HG03521 (cell line): ENCODE results near the gene CMTM1.

Experiments
- ATAC-seq: cut with Tn5 transposase; IDR thresholded peaks from one replicate; pipeline ENCODE4 v1.9.1; 2021; ENCODE audit warnings: mild to moderate bottlenecking, moderate library complexity; ENCODE audit not compliant: unreplicated experiment

CMTM1 gene, protein sequence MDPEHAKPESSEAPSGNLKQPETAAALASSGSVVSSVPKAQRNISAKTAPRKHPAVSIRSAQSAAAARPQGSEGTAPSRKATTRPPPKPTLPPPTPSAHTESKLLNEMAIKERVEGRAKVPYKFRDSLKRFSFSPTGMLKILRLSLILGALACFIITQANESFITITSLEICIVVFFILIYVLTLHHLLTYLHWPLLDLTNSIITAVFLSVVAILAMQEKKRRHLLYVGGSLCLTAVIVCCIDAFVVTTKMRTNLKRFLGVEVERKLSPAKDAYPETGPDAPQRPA

DNA sequence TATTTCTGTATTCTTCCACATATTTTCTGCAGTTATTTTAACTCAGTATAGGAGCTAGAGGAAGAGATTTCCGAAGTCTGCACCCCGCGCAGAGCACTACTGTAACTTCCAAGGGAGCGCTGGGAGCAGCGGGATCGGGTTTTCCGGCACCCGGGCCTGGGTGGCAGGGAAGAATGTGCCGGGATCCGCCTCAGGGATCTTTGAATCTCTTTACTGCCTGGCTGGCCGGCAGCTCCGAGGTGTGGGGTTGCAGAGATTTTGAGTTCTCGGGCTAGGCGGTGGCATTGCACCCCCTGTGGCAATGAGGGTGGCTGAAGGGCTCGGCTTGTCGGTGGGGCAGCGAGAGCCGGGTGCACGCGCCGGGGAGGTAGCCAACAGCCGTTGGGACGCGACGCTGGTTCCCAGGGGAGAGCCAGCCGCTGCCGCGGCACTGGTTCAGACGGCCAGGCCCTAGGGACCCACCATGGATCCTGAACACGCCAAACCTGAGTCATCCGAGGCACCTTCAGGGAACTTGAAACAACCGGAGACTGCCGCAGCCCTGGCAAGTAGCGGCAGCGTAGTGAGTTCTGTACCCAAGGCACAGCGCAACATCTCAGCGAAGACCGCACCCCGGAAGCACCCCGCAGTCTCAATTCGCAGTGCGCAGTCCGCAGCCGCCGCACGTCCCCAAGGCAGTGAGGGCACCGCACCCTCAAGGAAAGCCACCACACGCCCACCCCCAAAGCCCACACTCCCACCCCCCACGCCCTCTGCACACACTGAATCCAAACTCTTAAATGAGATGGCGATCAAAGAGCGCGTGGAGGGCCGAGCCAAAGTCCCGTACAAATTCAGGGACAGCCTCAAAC lies at the start of gene CMTM1:
CMTM1 (plus strand) TSS at position 389 of the 851 bp plus-strand sequence; CDS start at position 464, 75 bp downstream.
- no peak for ATAC-seq

DNA sequence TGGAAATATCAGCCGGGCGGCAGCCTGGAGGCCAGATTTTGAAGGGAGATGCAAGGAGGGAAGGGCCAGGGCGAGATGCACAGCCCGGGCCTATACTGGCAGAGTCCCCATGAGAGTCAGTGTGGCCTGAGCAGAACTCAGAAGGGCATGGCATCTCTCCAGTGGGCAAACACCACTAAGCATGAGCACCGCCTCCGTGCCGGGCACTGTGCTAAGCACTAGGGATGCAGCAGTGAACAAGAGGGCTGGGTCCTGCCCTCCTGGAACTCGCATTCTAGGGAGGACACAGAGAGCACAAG lies 49.8 kb upstream of the CMTM1 start:
- ATAC-seq = no peak

DNA sequence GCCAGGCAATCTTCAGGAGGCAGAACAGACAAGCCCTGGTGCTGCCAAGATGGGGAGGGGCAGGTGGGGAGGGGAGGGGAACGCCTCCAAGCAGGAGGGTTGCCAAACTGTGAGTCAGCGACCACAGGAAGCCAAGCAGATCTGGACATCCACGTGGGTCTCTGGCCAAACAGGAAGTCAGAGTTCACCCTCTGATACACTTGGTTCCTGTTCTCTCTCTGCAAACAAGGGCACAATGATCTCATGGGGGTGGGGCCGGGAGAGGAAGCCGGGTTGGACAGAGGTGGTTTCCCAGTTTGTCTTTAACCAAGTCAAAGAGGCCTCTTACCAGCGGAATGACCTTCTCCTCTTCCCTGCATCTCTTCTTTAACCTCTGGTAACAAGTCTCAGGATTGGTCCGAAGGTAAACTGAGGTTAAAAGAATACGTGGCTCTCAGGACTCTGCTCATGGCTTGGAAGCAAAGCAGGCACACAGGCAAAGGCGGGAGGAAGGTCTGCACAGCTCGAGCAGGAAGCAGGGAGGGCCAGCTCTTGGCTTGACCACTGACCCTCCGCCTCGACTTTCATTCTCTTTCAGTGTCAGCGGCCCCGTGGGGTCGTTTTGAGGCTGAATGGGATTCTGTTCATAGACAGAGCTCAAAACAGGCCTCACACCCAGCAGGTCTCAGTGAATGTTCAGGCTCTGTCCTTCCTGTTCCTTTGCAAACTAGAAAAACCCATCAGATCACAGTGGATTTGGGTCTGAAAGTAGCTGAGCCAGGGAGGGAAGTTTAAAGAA lies 49.2 kb upstream of the CMTM1 start:
- peak; percentile 96 for ATAC-seq

- ATAC-seq = no peak
These were observed 48.5 kb upstream of the CMTM1 start for GRCh38 chr16:66517586-66518263.

DNA sequence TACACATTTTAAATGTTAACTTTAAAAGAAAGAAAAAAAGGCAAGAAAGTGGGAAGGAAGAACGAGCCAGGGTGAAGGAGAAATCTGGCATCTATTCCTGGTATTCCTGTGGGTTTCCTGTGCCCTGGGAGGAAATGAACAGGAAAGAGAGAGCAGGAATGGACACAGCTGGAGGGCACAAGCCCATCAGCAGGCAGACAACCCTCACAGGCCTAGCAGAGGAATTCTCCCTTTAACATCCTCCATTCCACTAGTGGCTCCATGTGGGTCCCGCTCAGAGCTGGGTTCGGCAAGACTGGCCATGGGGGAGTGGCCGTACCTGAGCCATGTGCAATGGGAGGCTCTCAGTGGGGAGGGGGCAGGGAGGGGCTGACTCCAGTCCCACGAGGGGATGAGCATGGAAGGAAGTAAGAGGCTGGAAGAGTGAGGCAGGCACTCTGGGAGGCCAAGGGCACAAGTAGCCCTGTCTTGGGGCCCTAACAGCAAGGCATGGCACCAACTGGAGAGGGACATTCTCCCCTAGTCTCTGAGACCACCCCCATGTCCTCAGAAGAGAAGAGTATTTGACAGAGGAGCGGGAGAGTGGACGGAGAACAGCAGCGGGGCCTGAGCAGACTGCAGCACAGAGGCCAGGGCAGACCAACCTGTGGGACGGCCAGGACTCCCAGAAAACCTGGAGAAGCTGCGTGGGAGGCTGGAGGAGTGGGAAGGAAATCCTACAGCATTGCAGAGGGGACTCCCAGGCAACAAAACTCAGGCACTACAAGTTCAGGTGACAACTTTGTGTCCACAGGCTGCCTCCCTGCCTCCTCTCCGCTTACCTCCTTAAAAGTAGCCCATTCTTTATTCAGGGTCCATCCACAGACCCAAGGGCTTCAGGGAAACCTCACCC lies 46.5 kb upstream of the CMTM1 start:
- no peak for ATAC-seq

DNA sequence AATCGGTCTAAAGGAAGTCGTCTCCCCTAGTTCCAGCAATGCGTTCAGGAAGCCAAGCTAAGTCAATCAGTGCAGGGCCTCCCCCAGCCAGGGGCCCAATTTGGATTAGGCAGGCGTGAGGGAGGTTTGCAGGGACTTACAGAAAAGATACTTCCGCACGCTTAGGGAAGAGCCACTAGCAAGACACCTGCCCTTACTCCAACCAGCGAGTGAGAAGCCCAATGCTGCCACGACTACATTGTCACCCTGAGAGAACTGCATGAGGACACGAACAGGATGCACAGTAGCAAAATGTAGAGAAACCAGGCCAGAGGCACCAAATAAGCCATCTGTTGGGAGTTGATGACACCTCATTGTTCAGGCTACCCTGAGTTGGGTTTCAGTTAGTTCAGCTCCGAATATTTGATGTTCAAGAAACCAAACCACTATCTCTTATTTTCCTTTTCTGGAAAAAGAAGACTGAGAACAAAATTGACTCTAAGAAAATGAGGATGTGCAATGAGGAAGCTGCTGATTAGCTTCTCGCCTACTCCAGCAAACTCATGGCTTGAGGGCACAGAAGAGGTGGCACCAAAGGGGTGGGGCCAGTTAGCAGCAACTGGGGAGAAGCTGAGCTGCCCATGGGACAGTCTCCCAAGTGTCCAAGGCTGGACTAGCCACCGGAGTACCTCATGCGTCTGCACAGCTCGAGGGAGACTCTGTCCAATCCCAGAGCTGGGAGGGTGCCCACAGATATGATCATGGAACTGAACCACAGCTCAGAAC lies 45.7 kb upstream of the CMTM1 start:
- ATAC-seq = no peak

GRCh38 chr16:66521252-66521713 lies 45.0 kb upstream of the CMTM1 start:
- ATAC-seq = no peak

- ATAC-seq = no peak
These were observed 44.1 kb upstream of the CMTM1 start for GRCh38 chr16:66521951-66522771.

DNA sequence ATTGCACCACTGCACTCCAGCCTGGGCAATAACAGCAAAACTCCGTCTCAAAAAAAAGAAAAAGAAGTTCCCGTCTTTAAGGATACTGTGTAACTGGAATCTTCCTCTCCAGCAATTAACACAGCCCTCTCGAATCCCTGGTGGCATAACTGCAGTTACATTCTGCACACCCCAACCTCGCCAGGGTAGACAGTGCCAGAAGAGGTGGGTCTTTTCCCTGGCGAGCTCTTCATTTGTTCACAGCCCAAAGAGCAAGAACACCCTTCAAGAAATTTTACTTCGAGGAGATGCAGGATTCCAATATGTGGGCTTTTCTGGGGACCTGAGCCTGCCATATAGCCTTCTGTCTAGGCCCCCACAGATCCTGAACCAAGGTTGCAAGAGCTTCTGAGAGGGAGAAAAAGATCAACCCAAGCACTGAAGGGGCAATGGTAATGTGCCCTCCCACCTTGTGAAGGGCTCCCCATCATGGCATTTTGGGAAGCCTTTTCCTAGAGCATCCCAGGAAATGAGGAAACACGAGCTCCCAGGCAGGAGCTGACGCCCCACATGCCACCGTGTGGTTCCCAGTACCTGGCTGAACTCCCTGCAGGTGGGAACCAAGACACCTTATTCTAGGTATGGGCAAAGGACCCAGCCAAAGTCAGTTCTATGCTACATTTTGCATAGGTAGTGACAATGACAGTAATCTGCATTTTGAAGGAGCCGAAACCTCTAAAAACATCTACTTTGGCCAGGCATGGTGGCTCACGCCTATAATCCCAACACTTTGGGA lies 43.2 kb upstream of the CMTM1 start:
- no peak for ATAC-seq

GRCh38 chr16:66523861-66524354 lies 42.3 kb upstream of the CMTM1 start:
- ATAC-seq = peak; percentile 46

- ATAC-seq = peak; percentile 47
These were observed 41.6 kb upstream of the CMTM1 start for GRCh38 chr16:66524601-66525164.

DNA sequence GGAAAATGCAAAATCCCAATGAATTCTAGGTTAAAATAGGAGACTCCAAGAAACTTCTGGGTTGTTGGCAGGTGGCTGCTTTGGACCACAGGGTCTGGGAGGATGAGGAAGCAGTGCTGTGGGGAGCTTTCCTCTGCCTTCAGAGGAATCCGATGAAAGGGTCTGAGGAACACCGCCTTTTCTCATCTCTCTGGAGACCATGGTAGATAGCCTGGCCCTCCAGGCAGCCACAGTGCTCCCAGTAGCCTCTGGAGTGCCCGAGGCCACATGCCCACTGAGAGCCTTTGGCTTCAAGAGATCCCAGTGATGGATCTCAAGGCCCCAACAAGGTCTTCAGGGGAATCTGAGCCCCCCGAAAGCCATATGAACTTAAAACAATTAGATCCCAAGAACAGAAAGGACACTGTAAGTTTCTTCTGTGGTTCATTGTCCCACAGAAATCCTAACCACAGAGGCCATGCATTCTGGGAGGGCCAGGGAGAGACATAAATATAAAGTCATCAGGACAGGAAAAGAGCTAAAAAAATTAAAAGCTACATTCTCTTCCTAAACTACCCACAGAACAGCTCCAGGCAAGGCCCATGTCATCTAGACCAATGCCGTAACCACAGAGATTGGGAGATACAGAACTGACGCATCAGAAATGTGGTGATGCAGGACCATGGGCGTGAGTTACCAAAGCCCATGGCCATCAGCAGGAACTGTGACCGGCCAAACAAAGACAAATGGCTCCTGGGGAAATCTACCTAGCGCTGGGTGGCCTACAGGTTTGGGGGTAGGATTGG lies 40.7 kb upstream of the CMTM1 start:
- no peak for ATAC-seq

DNA sequence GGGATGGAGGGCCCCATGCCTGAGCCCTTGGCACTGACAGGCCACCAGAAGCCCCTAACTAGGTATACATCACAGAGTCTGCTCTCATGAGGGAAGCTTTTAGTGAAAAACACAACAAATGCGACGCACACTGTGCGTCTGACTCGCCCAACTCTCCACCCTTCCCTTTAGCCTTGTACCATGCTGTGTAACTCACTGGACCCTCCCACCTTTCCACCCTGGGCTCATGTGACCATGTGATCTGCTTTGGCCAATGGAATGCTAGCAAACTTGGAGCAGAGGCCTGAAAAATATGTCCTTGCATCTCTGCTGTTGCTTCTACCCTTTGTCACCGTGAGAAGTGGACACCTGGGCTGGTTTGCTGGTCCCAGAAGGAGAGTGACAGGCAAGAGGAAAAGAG lies 37.9 kb upstream of the CMTM1 start:
- ATAC-seq = no peak

GRCh38 chr16:66529475-66529874 lies 36.8 kb upstream of the CMTM1 start:
- ATAC-seq = no peak

GRCh38 chr16:66534376-66534799 lies 31.9 kb upstream of the CMTM1 start:
- ATAC-seq = no peak

DNA sequence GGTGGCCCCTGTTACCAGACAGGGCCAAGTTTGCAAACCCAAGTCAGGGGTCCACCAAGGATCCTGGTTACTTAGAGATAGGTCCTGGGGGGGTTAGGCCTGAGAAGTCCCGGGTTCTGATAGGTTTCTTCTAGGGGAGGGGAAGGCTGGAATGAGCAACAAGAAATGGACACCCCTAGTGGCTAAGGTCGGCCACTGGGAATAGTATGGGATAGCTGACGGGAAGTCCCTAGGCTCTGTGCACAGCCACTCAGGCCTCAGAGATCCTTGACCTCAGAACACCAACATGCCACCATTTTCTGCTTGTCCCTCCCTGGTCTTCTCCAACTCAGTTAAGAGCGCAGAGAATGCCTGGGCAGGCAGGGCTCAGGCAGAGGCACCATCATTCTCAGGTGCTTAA lies 29.7 kb upstream of the CMTM1 start:
- no peak for ATAC-seq
